ENCODE data around the gene PTBP3. TPM values are rescaled to one million over a fixed set of nuclear protein-coding genes. Genes with fewer than 3 reads are reported as not detected.

The PTBP3 gene
- total and polyA plus RNA-seq, 2 of the 13 experiments (the other 11 are each of a cell fraction or from before 2014, with no cell fraction given): 52.8 to 61.1 TPM

- TF ChIP-seq HOMEZ (CRISPR knock-in tag; IDR thresholded peaks at IDR 0.05; ENCODE audit: low read depth) (no peak), MBD4 (IDR thresholded peaks at IDR 0.05; ENCODE audit: borderline replicate concordance, low read length) (no peak), KMT2A (CRISPR knock-in tag; IDR thresholded peaks at IDR 0.05) (peak; percentile 98), LCORL (IDR thresholded peaks at IDR 0.05) (no peak), LCORL (CRISPR knock-in tag; IDR thresholded peaks at IDR 0.05) (no peak), HIVEP1 (CRISPR knock-in tag; IDR thresholded peaks at IDR 0.05) (no peak), ZNF253 (CRISPR knock-in tag; IDR thresholded peaks at IDR 0.05; ENCODE audit: borderline replicate concordance) (no peak), ADNP (CRISPR knock-in tag; IDR thresholded peaks at IDR 0.05) (no peak), PREB (CRISPR knock-in tag; IDR thresholded peaks at IDR 0.05) (0 out of 2 replicates have a peak, but pooled peaks have one; percentile 54), RCOR2 (CRISPR knock-in tag; IDR thresholded peaks at IDR 0.05) (no peak), SRF (IDR thresholded peaks at IDR 0.05; ENCODE audit: low read depth, low read length) (no peak), CTCF (CRISPR knock-in tag; IDR thresholded peaks at IDR 0.05) (peak; percentile 21; the same call in 1 of the 2 replicates), SNAPC2 (CRISPR knock-in tag; IDR thresholded peaks at IDR 0.05) (no peak; the same call in 1 of the 2 replicates), MEF2D (CRISPR knock-in tag; IDR thresholded peaks at IDR 0.05) (no peak), KAT2B (IDR thresholded peaks at IDR 0.05; ENCODE audit: borderline replicate concordance, low read depth, low read length) (no peak)
- TF ChIP-seq, protein P1, sequence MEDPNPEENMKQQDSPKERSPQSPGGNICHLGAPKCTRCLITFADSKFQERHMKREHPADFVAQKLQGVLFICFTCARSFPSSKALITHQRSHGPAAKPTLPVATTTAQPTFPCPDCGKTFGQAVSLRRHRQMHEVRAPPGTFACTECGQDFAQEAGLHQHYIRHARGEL (CRISPR knock-in tag; IDR thresholded peaks at IDR 0.05): no peak
- TF ChIP-seq, protein P2, sequence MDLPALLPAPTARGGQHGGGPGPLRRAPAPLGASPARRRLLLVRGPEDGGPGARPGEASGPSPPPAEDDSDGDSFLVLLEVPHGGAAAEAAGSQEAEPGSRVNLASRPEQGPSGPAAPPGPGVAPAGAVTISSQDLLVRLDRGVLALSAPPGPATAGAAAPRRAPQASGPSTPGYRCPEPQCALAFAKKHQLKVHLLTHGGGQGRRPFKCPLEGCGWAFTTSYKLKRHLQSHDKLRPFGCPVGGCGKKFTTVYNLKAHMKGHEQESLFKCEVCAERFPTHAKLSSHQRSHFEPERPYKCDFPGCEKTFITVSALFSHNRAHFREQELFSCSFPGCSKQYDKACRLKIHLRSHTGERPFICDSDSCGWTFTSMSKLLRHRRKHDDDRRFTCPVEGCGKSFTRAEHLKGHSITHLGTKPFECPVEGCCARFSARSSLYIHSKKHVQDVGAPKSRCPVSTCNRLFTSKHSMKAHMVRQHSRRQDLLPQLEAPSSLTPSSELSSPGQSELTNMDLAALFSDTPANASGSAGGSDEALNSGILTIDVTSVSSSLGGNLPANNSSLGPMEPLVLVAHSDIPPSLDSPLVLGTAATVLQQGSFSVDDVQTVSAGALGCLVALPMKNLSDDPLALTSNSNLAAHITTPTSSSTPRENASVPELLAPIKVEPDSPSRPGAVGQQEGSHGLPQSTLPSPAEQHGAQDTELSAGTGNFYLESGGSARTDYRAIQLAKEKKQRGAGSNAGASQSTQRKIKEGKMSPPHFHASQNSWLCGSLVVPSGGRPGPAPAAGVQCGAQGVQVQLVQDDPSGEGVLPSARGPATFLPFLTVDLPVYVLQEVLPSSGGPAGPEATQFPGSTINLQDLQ (CRISPR knock-in tag; IDR thresholded peaks at IDR 0.05): no peak
- TF ChIP-seq, protein P3, sequence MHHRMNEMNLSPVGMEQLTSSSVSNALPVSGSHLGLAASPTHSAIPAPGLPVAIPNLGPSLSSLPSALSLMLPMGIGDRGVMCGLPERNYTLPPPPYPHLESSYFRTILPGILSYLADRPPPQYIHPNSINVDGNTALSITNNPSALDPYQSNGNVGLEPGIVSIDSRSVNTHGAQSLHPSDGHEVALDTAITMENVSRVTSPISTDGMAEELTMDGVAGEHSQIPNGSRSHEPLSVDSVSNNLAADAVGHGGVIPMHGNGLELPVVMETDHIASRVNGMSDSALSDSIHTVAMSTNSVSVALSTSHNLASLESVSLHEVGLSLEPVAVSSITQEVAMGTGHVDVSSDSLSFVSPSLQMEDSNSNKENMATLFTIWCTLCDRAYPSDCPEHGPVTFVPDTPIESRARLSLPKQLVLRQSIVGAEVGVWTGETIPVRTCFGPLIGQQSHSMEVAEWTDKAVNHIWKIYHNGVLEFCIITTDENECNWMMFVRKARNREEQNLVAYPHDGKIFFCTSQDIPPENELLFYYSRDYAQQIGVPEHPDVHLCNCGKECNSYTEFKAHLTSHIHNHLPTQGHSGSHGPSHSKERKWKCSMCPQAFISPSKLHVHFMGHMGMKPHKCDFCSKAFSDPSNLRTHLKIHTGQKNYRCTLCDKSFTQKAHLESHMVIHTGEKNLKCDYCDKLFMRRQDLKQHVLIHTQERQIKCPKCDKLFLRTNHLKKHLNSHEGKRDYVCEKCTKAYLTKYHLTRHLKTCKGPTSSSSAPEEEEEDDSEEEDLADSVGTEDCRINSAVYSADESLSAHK (CRISPR knock-in tag; IDR thresholded peaks at IDR 0.05; ENCODE audit: borderline replicate concordance): no peak
- TF ChIP-seq, protein P4, sequence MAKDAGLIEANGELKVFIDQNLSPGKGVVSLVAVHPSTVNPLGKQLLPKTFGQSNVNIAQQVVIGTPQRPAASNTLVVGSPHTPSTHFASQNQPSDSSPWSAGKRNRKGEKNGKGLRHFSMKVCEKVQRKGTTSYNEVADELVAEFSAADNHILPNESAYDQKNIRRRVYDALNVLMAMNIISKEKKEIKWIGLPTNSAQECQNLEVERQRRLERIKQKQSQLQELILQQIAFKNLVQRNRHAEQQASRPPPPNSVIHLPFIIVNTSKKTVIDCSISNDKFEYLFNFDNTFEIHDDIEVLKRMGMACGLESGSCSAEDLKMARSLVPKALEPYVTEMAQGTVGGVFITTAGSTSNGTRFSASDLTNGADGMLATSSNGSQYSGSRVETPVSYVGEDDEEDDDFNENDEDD (CRISPR knock-in tag; IDR thresholded peaks at IDR 0.05; ENCODE audit: borderline replicate concordance): peak; percentile 60; the same call in 1 of the 2 replicates
Measured at GRCh38 chr9:112332977-112333638, at the start of gene PTBP3 (continued).
